Activated CD8-positive, alpha-beta T cell treated with anti-CD3 and anti-CD28 coated beads for 36 hours (primary cell): ENCODE results near the gene ATCAY. TPM values are rescaled to one million over a fixed set of nuclear protein-coding genes. Genes with fewer than 3 reads are reported as not detected.

Experiments used
- ATAC-seq: fragments of 200-7000 bp; cut with Tn5 transposase; one replicate; pipeline ENCODE4 v1.10.0; 2021; ENCODE audit warnings: mild to moderate bottlenecking, moderate library complexity
- CTCF ChIA-PET: fragments of 350-600 bp; sonication (Branson Sonifier 250); formaldehyde crosslinking; loops from one replicate; lab custom pipeline; 2021; ENCODE audit warnings: antibody characterized with exemption; lab: Charles Lee
- POLR2A ChIA-PET: fragments of 350-600 bp; sonication (Branson Sonifier 250); formaldehyde crosslinking; loops from one replicate; lab custom pipeline; 2021; ENCODE audit warnings: antibody characterized with exemption; lab: Charles Lee
- DNase-seq: peaks from one replicate; pipeline ENCODE4 v3.0.0-alpha.2; 2020
- H3K27ac Mint-ChIP-seq: one replicate; pipeline ENCODE4 v1.8.0; 2021; ENCODE audit warnings: mild to moderate bottlenecking, mixed read lengths
- H3K27me3 Mint-ChIP-seq: one replicate; pipeline ENCODE4 v1.8.0; 2021; ENCODE audit warnings: mixed read lengths
- H3K36me3 Mint-ChIP-seq: one replicate; pipeline ENCODE4 v1.8.0; 2021; ENCODE audit warnings: low read depth, mixed read lengths
- H3K4me1 Mint-ChIP-seq: one replicate; pipeline ENCODE4 v1.8.0; 2021; ENCODE audit warnings: low read depth, mixed read lengths
- H3K4me3 Mint-ChIP-seq: one replicate; pipeline ENCODE4 v1.8.0; 2021; ENCODE audit warnings: mild to moderate bottlenecking, moderate library complexity, mixed read lengths
- H3K9me3 Mint-ChIP-seq: one replicate; pipeline ENCODE4 v1.8.0; 2021; ENCODE audit warnings: mixed read lengths
- CTCF ChIP-seq: fragments of 200-600 bp; IDR thresholded peaks from one replicate; pipeline ENCODE4 v1.8.0; 2022; ENCODE audit warnings: antibody characterized with exemption, mild to moderate bottlenecking
- intact Hi-C: fragments of 100-400 bp; cut with micrococcal nuclease; formaldehyde crosslinking; loops from one replicate; pipeline ENCODE4 v1.10.0; 2022
- total RNA-seq, 2 experiments: library from RNA; stranded (reverse); gene quantifications; one replicate each; pipeline ENCODE4 v1.2.3, GENCODE V29; 2021

ATCAY gene
- total RNA-seq, 2 experiments from 2014 or later: not detected

- H3K9me3 Mint-ChIP-seq: peaks cover 14% of the 10 kb centered on the region
- TF ChIP-seq CTCF: no peak
- no peaks in the 10 kb centered on the region for H3K36me3 Mint-ChIP-seq
- no peak overlapping the region for H3K4me3 Mint-ChIP-seq
- CTCF ChIA-PET: no interaction called here
- no peak overlapping the region for H3K27ac Mint-ChIP-seq
- DNase-seq (no peak), ATAC-seq (no peak)
- intact Hi-C loops: no loop called here
- no peaks in the 10 kb centered on the region for H3K27me3 Mint-ChIP-seq
- POLR2A ChIA-PET: no interaction called here
- peaks cover 9% of the 10 kb centered on the region for H3K4me1 Mint-ChIP-seq
Measured at GRCh38 chr19:3838661-3839060, 41.8 kb upstream of the ATCAY start.

GRCh38 chr19:3839941-3840340 is 40.5 kb upstream of the ATCAY start:
- Mint-ChIP-seq H3K4me3 (no peak overlapping the region), H3K9me3 (peaks cover 14% of the 10 kb centered on the region), H3K27ac (no peak overlapping the region), H3K36me3 (no peaks in the 10 kb centered on the region), H3K4me1 (peaks cover 9% of the 10 kb centered on the region), H3K27me3 (no peaks in the 10 kb centered on the region)
- ATAC-seq (no peak), DNase-seq (no peak)
- no peak for TF ChIP-seq CTCF
- POLR2A ChIA-PET: no interaction called here
- intact Hi-C loops: no loop called here
- CTCF ChIA-PET: no interaction called here

GRCh38 chr19:3840804-3841203 is 39.7 kb upstream of the ATCAY start:
- no peaks in the 10 kb centered on the region for H3K27me3 Mint-ChIP-seq
- no peak overlapping the region for H3K4me3 Mint-ChIP-seq
- ChIA-PET CTCF (interaction anchor here (1.2 kb wide), 1 partner anchor 19 kb away, joined by 3 read pairs; no protein-coding TSS in a partner anchor), POLR2A (no interaction called here)
- no peak for DNase-seq
- intact Hi-C loops: no loop called here
- no peak for TF ChIP-seq CTCF
- H3K9me3 Mint-ChIP-seq: peaks cover 14% of the 10 kb centered on the region
- H3K36me3 Mint-ChIP-seq: no peaks in the 10 kb centered on the region
- H3K27ac Mint-ChIP-seq: no peak overlapping the region
- no peak for ATAC-seq
- H3K4me1 Mint-ChIP-seq: peaks cover 9% of the 10 kb centered on the region

- Mint-ChIP-seq H3K4me1 (no peaks in the 10 kb centered on the region), H3K9me3 (peaks cover 2% of the 10 kb centered on the region), H3K36me3 (no peaks in the 10 kb centered on the region), H3K27ac (no peak overlapping the region), H3K4me3 (no peak overlapping the region), H3K27me3 (no peaks in the 10 kb centered on the region)
- CTCF ChIA-PET: no interaction called here
- no peak for TF ChIP-seq CTCF
- POLR2A ChIA-PET: no interaction called here
- intact Hi-C loops: no loop called here
- ATAC-seq: no peak
- DNase-seq: no peak
Measured at GRCh38 chr19:3842948-3843347, 37.5 kb upstream of the ATCAY start.

GRCh38 chr19:3844596-3844995 is 35.9 kb upstream of the ATCAY start:
- intact Hi-C loops: no loop called here
- H3K27ac Mint-ChIP-seq: no peak overlapping the region
- DNase-seq: no peak
- no peaks in the 10 kb centered on the region for H3K9me3 Mint-ChIP-seq
- H3K4me1 Mint-ChIP-seq: no peaks in the 10 kb centered on the region
- TF ChIP-seq CTCF: no peak
- H3K27me3 Mint-ChIP-seq: no peaks in the 10 kb centered on the region
- CTCF ChIA-PET: no interaction called here
- POLR2A ChIA-PET: no interaction called here
- no peaks in the 10 kb centered on the region for H3K36me3 Mint-ChIP-seq
- ATAC-seq: no peak
- no peak overlapping the region for H3K4me3 Mint-ChIP-seq
